Hepatocyte (in vitro differentiated cells): ENCODE data around the gene PLEKHB2.

Source experiments
- CTCF ChIP-seq: fragments of 200-600 bp; sonication (generic); IDR thresholded peaks from 2 replicates; pipeline ENCODE4 v1.5.1; 2016; ENCODE audit warnings: antibody characterized with exemption, mild to moderate bottlenecking; ENCODE audit not compliant: poor library complexity
- EZH2 ChIP-seq: fragments of 200-600 bp; sonication (generic); IDR thresholded peaks from 2 replicates; pipeline ENCODE4 v1.6.1; 2016; ENCODE audit warnings: antibody characterized with exemption, mild to moderate bottlenecking, borderline replicate concordance
- EZH2phosphoT487 ChIP-seq: fragments of 200-600 bp; sonication (generic); IDR thresholded peaks from one replicate; pipeline ENCODE4 v1.6.1; 2018; ENCODE audit warnings: antibody characterized with exemption, mild to moderate bottlenecking, low read depth, moderate library complexity; ENCODE audit not compliant: unreplicated experiment, severe bottlenecking

- TF ChIP-seq CTCF: no peak
- no peak for TF ChIP-seq EZH2phosphoT487
- TF ChIP-seq EZH2: no peak
These were observed 22.8 kb downstream of the PLEKHB2 start for GRCh38 chr2:131127981-131128380.
